SIG-M5 (cell line): ENCODE measurements around the gene IL10RA.
"Not testable (repeated sequence)": the region's sequence is repeated elsewhere in the genome, so short reads cannot be mapped to it uniquely, and the experiment has no call there.

Experiments
- DNase-seq: peaks from one replicate; lab custom pipeline; 2025; lab: John Stamatoyannopoulos, UW

Gene IL10RA

GRCh38 chr11:118007563-118008270, 21.5 kb downstream of the IL10RA start:
- DNase-seq, result not testable (repeated sequence)

- no peak for DNase-seq
Observed at GRCh38 chr11:118008271-118008911, 22.2 kb downstream of the IL10RA start.

GRCh38 chr11:118009864-118010737, 23.9 kb downstream of the IL10RA start:
- DNase-seq, result no peak

- DNase-seq, result no peak
Observed at GRCh38 chr11:118010738-118011461, 24.7 kb downstream of the IL10RA start.

GRCh38 chr11:118012083-118012669, 26.0 kb downstream of the IL10RA start:
- DNase-seq, result peak; percentile 21

- DNase-seq, result no peak
Observed at GRCh38 chr11:118014022-118014421, 27.8 kb downstream of the IL10RA start.

GRCh38 chr11:118015385-118015841, 29.2 kb downstream of the IL10RA start:
- DNase-seq, result no peak

- no peak for DNase-seq
Observed at GRCh38 chr11:118016104-118016503, 29.9 kb downstream of the IL10RA start.

GRCh38 chr11:118017111-118017510, 30.9 kb downstream of the IL10RA start:
- DNase-seq, result no peak

GRCh38 chr11:118017631-118018315, 31.6 kb downstream of the IL10RA start:
- no peak for DNase-seq

- no peak for DNase-seq
Observed at GRCh38 chr11:118018401-118018800, 32.2 kb downstream of the IL10RA start.

- DNase-seq, result no peak
Observed at GRCh38 chr11:118021146-118021545, 35.0 kb downstream of the IL10RA start.

- DNase-seq, result no peak
Observed at GRCh38 chr11:118027694-118028093, 41.5 kb downstream of the IL10RA start.

- DNase-seq, result no peak
Observed at GRCh38 chr11:118028626-118029025, 42.4 kb downstream of the IL10RA start.

- DNase-seq, result no peak
Observed at GRCh38 chr11:118033443-118033842, 47.2 kb downstream of the IL10RA start.

- no peak for DNase-seq
Observed at GRCh38 chr11:118042141-118042540, 55.9 kb downstream of the IL10RA start.

GRCh38 chr11:118042796-118043195, 56.6 kb downstream of the IL10RA start:
- no peak for DNase-seq

- no peak for DNase-seq
Observed at GRCh38 chr11:118045191-118045590, 59.0 kb downstream of the IL10RA start.

GRCh38 chr11:118046051-118046963, 60.1 kb downstream of the IL10RA start:
- DNase-seq, result no peak
